Stimulated activated CD8-positive, alpha-beta memory T cell treated with anti-CD3 and anti-CD28 coated beads, Interleukin-12 subunit alpha, Interleukin-12 subunit beta, amount 100 ng/mL, for 1 hour (primary cell): ENCODE results near the gene PTPRT.

Experiments used
- DNase-seq: peaks from one replicate; pipeline ENCODE4 v3.0.0-alpha.2; 2020; ENCODE audit warnings: low read depth

Gene PTPRT

DNA sequence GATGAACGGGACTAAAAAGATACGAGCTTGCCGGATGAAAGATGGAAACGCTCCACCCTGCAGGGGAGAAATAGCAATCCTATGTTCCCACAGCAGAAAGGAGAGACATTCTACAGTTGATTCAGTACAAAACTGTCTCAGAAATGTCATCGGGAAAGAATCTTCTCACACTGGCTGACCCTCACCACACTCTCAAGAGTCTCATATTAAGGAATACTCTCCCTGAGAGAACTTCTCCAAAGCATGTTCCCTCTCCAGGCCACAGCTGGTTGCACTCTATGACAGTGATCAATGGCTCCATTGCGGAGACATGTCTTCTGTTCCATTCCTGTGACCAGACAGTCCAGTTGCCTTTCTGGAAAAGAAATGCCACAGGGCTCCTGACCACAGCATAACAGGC lies 813.6 kb downstream of the PTPRT start:
- DNase-seq = no peak

DNA sequence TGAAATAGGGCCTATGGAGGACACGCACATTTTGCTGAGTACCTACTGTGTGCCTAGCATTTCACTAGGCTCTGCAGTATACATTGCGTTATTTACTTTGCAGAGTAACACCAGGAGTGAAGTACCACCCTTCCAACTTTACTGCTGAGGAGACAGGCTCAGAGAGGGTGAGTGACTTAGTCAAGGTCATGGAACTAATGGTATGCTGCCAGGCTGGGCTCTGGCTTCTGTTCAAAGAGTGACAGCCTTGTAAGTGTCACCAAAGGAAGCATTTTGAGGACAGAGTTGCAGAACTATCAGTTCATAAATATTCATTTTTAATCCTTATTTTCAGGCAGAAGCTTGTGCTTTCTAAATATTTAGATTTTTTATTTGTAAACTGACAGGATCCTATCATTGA lies 816.7 kb downstream of the PTPRT start:
- DNase-seq = no peak

DNA sequence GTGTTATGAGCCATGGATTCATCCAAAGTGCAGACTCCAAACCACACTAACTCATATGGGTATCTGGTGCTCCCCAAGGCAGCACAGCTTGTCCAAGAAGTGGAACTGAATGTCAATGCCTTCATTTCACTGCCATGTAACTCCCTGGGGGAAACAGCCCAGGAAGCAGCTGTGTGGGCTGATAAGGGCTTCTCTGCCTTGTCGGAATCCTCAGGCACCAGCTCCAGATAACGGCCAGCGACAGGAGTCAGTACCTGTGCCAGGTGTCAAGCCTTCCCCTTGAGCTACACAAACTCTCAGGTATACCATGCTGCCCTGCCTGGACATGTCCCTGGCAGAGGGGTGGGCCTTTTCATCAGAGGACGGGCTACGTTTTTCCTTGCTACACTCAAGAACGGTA lies 819.6 kb downstream of the PTPRT start:
- DNase-seq = no peak

DNA sequence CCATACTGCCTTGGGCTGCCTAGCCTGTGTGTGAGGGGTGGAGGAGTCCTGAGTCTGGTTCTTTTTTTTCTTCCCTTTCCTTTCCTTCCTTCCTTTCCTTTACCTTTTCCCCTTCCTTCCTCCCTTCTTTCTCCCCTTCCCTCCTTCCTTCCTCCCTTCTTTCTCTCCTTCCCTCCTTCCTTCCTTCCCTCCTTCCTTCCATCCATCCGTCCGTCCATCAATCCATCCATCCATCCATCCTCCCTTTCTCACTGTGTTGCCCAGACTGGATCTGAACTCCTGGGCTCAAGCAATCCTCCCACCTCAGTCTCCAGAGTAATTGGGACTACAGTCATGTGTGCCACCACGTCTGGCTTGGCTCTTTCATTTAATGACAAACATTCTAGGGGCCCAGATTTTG lies 820.8 kb downstream of the PTPRT start:
- DNase-seq = no peak

DNA sequence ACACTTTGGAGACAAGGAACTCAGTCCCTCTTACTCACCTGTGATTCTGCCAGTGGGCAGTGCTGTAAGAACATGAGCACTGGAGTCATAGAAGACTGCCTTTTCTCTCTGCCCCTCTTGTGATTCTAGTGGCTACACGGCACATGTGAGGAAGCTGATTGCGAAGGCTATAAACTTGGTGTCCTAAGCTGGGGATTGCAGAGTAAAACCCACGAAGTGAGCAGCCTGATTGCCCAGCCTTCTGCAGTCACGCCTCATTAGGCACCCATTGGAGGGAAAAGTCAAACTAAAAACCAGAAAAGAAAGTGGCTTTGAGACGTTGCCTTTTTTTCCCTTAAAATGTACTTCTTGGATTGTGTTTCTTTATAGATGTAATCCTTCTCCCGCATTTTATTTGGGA lies 823.1 kb downstream of the PTPRT start:
- no peak for DNase-seq

DNA sequence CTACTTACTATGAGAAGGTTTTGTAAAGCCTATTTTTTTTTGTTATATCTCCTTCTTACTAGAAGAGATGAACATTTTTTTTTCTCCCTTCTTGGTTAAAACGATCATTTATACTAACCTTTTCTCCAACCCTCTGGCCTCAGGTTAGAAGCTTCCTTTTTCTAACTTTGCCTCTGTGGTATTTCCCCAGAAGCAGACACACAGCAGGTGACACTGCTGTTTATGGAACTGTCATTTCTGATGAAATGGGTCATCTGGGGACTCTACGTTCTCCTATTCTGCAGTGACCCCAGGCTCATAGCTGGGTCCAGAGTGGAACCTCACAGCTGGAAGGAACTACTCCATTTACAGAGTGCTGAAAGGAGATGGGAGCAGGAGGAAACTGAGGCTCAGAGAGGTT lies 825.3 kb downstream of the PTPRT start:
- DNase-seq = no peak

DNA sequence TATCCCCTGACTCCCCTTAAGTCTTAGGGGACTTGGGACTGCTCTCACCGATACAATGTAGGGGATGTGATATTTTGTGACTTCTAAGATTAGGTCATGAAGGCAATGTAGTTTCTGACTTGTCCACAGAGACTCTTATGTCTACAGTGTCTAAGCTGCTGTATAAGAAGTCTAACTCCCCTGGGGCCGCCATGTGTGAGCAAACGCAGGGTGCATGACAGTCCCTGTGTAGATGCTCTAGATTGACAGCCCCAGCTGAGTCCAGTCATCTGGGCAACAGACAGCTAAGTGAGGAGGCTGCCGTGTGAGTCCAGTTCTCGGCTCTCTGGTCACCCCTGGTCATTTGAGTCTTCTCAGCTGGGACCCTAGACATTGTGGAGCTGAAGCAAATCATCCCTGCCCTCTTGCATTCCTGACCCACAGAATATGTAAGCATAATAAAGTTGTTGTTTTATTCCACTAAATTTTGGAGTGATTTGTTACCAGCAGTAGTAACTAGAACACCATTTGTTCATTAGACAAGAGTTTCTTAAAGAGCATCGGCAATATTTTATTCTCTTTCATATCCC lies 828.2 kb downstream of the PTPRT start:
- DNase-seq = no peak

DNA sequence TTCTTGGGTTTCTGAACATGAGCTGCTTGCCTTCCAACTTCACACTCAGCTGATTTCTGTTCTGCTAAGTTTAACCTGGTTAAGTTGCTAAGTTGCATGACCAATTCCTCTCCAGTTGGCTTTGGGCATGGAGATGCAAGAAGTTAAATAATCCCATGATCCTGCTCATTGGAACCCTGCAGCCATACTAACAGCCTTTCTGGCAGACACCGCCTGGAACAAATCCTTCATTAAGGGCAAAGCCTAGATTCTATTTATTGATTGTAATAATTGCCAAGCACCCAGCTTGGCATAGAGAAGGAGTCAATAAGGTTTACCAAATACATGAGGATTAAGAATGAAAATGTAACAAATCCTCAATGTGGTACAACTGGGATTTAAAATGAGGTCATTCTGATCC lies 829.1 kb downstream of the PTPRT start:
- no peak for DNase-seq

DNA sequence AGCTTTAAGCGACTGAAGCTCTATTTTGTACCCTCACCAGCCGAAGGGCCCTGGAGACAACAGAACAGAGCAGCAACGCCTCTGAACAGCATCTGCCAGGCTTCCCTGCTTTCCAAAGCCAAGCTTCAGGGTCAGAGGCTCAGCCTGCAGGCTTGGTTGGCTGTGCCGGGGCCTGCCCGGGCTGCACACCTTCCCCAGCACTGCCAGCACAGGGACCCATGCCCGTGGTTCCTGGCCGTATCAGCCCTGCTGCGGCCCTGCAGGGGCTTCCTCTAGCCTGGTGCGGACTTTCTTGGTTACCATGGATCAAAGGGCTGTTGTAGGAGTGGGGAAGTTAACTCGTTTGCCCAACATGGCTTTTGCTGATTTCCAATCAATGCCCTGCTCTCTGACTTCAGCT lies 830.1 kb downstream of the PTPRT start:
- DNase-seq = no peak

DNA sequence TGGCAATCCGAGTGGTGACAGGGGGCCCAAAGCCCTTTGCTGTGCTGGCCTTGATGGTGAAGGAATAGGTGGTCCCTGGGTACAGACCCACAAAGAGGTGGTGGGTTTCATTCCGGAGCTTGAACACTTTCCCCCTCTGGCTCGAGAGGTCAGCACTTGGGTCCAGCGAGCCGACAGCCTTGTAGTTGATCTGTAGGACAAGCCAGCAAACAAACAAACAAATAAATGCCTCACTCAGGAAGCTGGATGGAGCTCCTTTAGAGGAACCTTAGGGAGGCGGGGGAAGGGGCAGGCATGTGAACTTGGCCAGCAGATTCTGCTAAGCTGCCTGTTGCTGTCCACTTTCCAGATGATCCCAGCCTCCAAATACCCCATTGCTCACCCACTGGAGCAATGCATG lies 837.6 kb downstream of the PTPRT start:
- DNase-seq = no peak

DNA sequence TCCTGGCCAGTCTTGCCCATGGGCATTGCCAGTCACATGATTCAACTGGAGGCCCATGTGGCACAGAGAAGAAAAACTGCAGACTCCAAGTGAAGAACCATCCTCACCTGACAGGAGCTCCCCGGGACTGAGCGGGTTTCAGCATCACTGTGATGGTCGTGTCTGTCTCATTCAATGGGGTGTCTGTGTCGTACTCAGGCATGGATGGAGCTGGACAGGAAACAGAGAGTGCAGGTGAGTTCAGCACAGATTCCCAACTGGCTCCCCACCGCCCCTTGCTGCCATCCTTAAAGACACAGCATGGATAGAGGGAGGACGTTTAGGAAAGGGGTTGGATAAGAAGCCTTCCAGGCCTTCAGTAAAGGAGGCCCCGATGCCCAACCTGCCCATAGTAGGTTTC lies 839.2 kb downstream of the PTPRT start:
- no peak for DNase-seq

DNA sequence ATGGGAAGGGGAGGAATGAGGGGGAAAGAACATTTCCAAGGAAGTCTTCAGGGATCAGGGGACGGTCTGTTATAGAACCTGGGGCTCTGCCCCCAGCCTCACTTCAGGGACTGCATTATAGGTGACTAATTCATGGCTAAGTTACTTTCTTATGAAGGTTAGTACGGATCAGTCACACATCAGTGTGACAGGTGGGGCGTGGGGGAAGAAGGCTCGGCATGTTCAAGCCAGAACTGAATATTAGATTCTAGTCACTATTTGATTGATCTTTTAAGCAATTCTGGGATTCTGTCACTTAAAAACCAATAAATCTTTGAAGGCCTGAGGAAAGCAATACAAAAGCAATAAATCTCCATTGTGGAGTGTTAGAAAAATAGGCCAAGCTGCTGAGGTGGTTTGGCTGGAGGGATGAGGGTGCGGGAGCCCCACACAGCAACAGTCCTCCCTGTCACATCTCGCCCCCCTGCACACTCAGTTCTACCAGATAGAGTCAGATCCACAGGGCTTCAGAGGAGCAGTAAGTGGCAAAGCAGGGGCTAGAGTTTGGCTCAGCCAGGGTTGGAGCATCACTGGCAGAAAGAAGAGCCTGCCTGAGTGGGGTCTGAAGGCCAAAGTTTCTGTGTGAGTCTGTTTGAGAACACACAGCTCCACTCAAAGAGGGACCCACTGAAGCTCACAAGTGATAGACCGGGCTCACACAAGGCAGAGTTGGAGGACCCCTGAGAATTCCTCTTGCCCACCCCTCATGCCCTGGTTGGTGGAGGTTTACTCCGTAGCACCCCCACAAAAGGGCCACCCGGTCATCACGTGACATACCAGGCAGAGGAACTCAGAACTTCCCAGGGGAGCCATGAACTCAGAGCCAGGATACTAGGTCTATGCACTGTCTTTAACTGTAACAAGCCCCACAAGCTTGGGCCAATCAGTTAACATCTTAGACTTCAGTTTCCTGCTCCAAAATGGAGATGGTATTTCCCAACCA lies 843.2 kb downstream of the PTPRT start:
- no peak for DNase-seq

DNA sequence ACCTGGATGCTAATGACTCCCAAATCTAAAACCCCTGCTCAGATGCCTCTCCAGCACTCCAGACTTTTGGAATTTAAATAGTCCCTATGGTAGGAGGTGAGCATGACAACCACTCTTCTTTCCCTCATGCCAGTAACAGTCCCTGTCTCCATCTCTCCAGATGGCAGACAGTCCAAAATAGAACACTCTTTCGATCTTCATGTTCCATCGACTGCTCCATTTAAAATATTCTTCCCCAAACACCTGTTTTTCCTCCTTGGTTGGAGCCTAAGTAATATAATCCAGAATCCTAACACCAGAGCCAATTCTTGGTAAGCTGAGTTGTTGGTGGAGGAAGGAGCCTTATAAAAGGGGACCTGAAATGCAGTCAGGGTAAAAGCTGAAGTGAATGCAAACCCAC lies 848.1 kb downstream of the PTPRT start:
- no peak for DNase-seq

DNA sequence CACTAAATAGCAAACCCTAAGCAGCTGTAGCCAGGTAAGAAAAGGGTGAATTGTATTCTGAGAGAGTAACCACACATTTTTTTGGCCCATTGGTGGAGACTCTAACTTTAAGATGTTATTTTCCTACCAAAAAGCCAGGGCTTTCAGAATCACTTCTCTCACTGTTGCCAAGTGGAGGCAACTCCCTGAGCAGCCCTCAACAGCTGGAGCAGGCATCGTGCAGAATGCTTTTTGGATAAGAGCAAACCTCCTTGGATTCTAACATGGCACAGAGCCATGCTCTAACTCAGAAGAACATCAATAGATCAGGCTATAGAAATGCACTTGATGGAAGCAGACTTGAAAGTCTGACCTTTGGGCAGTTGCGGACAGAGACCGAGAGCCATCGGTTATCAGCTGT lies 849.3 kb downstream of the PTPRT start:
- DNase-seq = no peak

DNA sequence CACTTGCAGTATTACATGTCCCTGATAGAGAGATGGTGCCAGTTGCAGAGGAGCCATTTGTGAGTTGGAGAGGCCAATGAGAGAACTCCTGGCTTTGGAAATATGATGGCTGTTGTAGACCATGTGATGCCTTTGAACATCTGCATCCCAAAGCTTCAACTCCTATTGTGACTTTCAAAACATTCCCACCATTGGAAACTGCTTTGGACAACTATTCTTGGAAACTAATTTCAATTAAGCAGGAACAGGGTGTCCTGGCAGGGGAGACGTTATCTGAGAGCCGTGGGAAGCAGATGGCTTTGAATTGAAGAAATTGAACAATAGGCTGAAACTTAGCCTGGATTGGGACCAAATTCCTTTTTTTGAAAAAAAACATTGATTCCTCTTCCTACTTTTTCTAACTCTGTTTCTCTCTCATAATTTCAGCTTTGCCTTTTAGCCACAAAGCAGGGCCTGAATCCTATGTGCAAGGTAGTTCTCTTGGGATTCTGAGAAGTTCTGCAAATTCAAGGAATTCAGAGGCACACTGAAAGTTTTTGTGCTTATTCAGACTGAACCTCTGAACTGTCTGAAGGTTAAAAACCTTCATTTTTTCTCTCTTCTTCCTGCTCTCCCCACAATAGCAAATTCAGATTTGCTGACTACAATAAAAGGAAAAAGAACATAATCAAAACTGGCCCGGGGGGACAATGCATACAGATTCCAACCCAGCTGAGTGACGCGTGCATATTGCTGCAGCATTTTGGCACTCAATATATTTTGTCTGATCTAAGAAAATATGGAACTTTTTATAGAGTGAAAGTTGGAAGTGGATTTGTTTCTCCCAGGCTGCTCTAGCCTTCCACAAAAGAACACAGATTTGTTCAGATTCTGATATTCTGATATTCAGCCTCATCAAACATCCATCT lies 851.2 kb downstream of the PTPRT start:
- no peak for DNase-seq

DNA sequence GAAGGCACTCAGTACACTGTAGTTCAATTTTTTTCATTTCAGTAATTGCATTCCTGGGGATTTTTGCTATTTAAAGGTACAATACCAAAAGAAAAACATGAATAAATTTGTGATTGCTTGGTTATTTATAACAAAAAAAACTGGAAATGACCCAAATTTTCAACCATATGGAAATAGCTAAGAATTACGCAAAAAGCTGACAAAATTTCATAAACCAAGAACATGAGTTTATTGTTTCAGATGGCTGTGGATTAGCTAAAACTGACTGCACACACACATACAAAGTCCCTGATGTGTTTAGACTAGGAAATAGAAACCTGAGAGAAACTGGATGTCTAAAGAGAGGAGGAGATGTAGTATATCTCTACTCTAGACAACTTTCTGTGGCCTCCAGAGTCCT lies 853.1 kb downstream of the PTPRT start:
- no peak for DNase-seq

DNA sequence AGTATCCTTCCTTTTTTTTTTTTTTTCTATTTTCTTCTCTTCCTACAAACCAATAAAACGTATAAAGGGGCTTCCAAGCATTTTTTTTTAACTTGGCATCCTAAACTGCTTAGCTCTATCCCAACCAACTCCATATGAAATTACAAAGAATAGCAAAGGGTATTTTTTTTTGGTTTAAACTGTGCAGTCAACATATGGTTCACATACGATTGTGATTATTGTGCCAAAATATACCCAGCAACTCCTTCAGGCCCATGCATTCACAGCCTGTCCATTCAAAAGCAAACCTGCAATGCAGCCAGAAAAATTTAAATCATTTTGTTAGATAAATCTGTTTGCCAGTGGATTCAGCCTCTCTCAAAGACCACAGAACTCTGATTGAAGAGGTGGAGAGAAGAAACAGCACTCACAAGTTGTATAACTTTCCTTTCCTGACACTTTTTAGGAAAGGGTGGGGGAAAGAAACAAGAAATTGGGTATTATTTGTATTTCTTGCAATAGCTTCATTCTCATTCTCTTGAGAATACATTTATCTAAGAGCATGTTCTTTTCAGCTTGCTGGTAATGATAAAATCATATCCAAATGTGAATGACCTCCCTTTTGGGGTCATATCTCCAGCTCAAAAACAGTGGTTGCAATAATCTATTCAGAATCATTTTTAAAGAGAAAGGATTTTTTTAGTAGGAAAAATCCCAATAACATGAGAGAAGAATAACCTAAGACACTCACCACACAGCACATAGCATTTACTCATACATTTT lies 870.3 kb downstream of the PTPRT start:
- no peak for DNase-seq

DNA sequence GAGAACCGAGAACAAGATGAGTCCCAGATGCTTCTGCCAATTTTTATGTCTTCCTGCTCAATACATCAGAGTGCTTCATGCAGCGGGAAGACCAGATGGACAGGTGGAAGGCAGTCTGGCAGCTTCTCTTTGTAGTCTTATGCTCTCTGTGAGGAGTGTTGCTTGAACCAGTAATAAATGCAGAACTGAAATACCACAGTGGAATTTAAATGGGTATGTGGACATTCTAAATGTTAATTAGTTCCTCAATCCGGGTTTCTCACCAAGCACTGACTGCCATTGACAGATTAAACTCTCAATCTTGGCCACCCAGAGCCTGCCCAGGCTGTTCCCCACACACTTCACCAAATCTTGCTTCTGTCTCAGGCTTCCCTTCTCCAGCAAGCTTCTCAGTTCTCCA lies 876.0 kb downstream of the PTPRT start:
- no peak for DNase-seq

DNA sequence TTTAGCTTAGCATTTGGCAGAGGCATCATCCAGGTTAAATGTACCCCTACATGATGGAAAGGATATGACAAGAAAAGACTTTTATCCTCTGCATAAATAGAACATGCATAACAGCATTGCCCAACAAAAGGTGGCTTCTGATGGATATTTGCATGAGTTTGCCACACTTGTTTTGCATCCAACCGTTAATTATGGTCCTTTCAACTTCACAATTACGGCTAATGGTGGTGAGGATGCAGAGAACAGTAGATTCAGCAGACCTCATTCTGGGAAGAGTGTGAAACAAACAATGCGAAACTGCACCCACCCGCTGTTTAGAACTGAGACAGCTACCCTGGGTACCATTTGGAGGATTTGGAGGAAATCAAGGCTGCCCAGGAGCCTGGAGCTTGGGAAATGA lies 880.7 kb downstream of the PTPRT start:
- no peak for DNase-seq

DNA sequence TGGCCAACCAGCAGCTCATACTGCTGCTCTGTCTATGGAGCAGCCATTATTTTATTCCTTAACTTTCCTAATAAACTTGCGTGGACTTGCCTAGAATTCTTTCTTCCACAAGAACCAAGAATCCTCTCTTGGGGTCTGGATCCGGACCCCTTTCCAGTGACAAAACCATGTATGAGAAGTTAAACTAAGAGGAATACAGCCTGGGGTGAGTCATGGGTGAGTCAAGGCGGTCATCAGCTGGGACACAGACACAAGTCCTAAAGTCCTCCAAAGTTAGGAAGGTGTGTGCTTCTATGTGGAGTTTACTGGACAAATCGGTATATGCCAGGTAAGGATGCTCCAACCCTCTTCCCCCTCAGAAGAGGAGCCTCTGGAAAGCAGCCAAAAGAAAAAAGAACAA lies 881.5 kb downstream of the PTPRT start:
- no peak for DNase-seq

DNA sequence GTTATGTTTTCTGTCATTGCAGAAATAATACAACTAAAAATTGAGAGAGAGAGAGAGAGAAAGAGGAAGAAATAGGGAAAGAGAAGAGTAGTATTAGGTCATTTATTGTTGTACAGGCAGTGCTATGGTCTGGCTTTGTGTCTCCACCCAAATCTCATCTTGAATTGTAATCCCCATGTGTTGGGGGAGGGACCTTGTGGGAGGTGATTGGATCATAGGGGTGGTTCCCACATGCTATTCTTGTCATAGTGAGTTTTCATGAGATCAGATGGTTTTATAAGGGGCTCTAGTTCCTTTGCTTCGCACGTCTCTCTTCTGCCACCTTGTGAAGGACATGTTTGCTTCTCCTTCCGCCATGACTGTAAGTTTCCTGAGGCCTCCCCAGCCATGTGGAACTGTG lies 894.1 kb downstream of the PTPRT start:
- no peak for DNase-seq

DNA sequence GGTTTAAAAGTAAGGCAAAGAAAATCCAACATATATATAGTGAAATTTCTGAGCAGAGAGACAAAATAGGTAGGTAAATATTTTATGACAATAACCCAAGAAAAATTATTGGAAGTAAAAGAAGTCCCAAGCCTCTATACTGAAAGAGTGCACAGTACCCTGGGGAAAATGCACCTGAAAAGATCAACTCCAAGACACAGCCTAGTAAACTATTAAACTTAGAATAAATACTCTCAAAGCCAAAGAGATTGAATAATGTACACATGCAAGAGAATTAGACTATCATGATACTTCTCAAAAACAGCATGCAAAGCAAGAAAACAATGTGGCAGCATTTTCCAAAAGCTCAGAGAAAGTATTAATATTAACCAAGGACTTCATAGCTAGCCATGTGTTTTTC lies 894.7 kb downstream of the PTPRT start:
- DNase-seq = no peak
